Prostate gland (tissue), 2 donors: ENCODE measurements around the gene GTF2H4. TPM values are rescaled to one million over a fixed set of nuclear protein-coding genes. Genes with fewer than 3 reads are reported as not detected.

Source experiments
- DNase-seq: peaks from one replicate; pipeline ENCODE4 v3.0.0-alpha.2; 2019; ENCODE audit warnings: low spot score
- H3K27ac ChIP-seq, 2 donors: fragments of 200-600 bp; sonication (generic); 2 replicates each; pipeline ENCODE4 v1.5.1; 2017 to 2019
- H3K27me3 ChIP-seq: fragments of 200-600 bp; sonication (generic); replicated peaks from 2 replicates; pipeline ENCODE4 v1.5.1; 2019; ENCODE audit not compliant: insufficient read depth
- H3K36me3 ChIP-seq, 2 donors: fragments of 200-600 bp; sonication (generic); 1 replicate in 1 of 2; 2 replicates in 1 of 2; pipeline versions ENCODE4 v1.5.1 to v1.8.1; 2017 to 2019
- H3K4me1 ChIP-seq: fragments of 200-600 bp; sonication (generic); replicated peaks from 2 replicates; pipeline ENCODE4 v1.5.1; 2019
- H3K4me3 ChIP-seq, 2 donors: fragments of 200-600 bp; sonication (generic); 2 replicates each; pipeline ENCODE4 v1.5.1; 2017 to 2019
- H3K9me3 ChIP-seq: fragments of 200-600 bp; sonication (generic); 2 replicates; pipeline ENCODE4 v1.5.1; 2017
- POLR2A ChIP-seq: fragments of 450-650 bp; IDR thresholded peaks from one replicate; pipeline ENCODE4 v1.6.1; 2016; ENCODE audit warnings: antibody characterized with exemption, mild to moderate bottlenecking
- POLR2AphosphoS5 ChIP-seq: sonication (generic); formaldehyde crosslinking; IDR thresholded peaks from one replicate; pipeline ENCODE4 v1.6.1; 2017; ENCODE audit warnings: antibody characterized with exemption
- WGBS: methylation state at CpG from one replicate; pipeline ENCODE4 v1.1.5; 2018; 5-methylcytosine and 5-hydroxymethylcytosine counted together
- intact Hi-C: fragments of 100-400 bp; cut with DNase I; formaldehyde crosslinking; loops from one replicate; pipeline ENCODE4 v1.14.2; 2022
- total RNA-seq, 2 donors: library from RNA; depleted of rRNA; stranded (reverse); fragments of >200 nt; gene quantifications; one replicate each; pipeline ENCODE4 v1.1.0, GENCODE V29; 2016
- TF ChIP-seq, protein P1 (sequence below), 4 experiments: fragments of 200-600 bp in 2 of 4; fragments of 450-650 bp in 2 of 4; sonication (generic) in 2 of 4; IDR thresholded peaks; 1 replicate in 3 of 4; 2 replicates in 1 of 4; pipeline ENCODE4 v1.5.1; 2016 to 2019; ENCODE audit warnings: antibody characterized with exemption in 4 of 4, mild to moderate bottlenecking in 2 of 4, moderate library complexity in 2 of 4

GTF2H4 gene
- total RNA-seq, 2 donors from 2014 or later = 19.0 to 26.2 TPM

DNA sequence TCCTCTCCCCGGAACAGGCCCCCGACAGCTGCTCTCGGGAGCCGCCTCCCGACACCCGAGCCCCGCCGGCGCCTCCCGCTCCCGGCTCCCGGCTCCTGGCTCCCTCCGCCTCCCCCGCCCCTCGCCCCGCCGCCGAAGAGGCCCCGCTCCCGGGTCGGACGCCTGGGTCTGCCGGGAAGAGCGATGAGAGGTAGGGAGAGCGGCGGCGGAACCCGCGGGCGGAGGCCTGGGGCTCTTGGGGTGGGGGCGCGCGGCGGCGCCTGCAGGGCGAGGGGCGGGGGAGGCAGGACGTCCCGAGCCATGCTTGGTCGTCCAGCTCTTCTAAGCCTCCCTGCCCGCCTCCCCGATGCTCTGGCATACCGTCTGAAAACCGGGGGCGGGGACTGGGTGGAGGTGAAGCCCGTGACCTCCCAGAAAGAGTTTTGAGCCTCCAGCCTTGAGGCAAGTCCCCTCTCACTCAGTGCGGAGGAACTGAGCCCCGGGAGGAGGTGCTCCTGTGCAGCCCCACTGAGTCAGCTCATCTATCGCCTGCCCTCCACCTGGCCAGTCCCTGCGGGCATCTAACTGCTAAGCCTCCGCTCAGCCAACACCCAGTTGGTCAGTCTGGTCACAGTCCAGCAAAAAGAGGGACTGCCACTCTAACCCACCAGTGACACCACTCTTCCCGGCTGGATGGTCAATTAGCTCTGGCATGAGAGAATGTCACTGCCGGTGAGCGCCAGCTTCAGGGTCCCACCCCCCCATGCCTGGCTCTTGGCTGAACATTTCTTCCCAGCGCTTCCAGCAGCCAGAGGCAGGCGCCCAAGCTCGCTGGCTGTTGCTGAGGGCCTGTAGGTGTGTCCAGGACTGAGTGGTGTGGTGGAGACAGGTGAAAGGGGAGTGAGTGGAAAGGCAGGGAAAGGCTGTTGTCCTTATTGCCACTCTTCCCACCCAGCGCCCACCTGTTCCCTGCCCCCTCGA lies 23.2 kb upstream of the GTF2H4 start:
- Histone ChIP-seq H3K27me3 (no peaks in the 10 kb centered on the region), H3K4me3 (peak overlapping the region; percentile 57 to 70), H3K9me3 (no peaks in the 10 kb centered on the region), H3K27ac (peak overlapping the region; percentile 93 to 96), H3K36me3 (no peaks in the 10 kb centered on the region), H3K4me1 (peaks cover 15% of the 10 kb centered on the region)
- DNase-seq = no peak
- intact Hi-C loops = loop anchor here (5.0 kb wide), 1 partner anchor 208 kb away; no protein-coding TSS in a partner anchor
- WGBS = 4% methylated on average over 36 of the region's 59 CpGs
- TF ChIP-seq POLR2AphosphoS5 (no peak), POLR2A (peak; percentile 41)
- TF ChIP-seq, protein P1, sequence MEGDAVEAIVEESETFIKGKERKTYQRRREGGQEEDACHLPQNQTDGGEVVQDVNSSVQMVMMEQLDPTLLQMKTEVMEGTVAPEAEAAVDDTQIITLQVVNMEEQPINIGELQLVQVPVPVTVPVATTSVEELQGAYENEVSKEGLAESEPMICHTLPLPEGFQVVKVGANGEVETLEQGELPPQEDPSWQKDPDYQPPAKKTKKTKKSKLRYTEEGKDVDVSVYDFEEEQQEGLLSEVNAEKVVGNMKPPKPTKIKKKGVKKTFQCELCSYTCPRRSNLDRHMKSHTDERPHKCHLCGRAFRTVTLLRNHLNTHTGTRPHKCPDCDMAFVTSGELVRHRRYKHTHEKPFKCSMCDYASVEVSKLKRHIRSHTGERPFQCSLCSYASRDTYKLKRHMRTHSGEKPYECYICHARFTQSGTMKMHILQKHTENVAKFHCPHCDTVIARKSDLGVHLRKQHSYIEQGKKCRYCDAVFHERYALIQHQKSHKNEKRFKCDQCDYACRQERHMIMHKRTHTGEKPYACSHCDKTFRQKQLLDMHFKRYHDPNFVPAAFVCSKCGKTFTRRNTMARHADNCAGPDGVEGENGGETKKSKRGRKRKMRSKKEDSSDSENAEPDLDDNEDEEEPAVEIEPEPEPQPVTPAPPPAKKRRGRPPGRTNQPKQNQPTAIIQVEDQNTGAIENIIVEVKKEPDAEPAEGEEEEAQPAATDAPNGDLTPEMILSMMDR (IDR thresholded peaks at IDR 0.05) = no peak

DNA sequence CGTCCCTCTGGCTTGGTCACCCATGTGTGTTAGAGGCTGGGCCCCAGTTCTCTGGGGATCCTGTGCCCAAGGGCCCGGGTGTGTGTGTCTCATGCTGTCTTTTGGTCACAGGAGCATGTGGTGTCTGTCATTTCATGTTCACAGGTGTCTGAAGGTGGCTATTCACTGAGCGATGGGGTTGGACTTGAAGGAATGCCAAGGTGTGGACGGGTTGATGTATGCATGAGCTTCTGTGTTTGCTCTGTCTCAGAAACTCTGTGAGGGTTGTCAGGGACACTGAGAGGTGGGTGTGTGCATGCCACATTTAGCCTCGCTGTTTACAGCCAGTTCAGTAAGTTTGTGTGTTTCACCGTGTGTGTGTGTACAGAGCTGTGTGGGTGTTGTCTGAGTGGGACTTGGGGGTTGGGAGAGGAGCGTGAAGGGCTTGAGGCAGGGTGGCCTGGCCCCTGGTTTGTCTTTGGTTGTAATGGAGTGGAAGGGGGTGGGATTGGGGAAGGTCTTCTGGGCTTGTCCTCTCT lies 22.5 kb upstream of the GTF2H4 start:
- H3K36me3 ChIP-seq = no peaks in the 10 kb centered on the region
- WGBS = 22% methylated on average over 7 of the region's 7 CpGs
- H3K4me3 ChIP-seq = peak overlapping the region; percentile 57 to 70
- H3K27ac ChIP-seq = peak overlapping the region; percentile 93 to 96
- no peaks in the 10 kb centered on the region for H3K27me3 ChIP-seq
- intact Hi-C loops = no loop called here
- no peaks in the 10 kb centered on the region for H3K9me3 ChIP-seq
- H3K4me1 ChIP-seq = peaks cover 15% of the 10 kb centered on the region
- peak; percentile 89 for DNase-seq
- TF ChIP-seq POLR2A (peak; percentile 46), POLR2AphosphoS5 (peak; percentile 49)
- TF ChIP-seq, protein P1 (IDR thresholded peaks at IDR 0.05) = no peak

DNA sequence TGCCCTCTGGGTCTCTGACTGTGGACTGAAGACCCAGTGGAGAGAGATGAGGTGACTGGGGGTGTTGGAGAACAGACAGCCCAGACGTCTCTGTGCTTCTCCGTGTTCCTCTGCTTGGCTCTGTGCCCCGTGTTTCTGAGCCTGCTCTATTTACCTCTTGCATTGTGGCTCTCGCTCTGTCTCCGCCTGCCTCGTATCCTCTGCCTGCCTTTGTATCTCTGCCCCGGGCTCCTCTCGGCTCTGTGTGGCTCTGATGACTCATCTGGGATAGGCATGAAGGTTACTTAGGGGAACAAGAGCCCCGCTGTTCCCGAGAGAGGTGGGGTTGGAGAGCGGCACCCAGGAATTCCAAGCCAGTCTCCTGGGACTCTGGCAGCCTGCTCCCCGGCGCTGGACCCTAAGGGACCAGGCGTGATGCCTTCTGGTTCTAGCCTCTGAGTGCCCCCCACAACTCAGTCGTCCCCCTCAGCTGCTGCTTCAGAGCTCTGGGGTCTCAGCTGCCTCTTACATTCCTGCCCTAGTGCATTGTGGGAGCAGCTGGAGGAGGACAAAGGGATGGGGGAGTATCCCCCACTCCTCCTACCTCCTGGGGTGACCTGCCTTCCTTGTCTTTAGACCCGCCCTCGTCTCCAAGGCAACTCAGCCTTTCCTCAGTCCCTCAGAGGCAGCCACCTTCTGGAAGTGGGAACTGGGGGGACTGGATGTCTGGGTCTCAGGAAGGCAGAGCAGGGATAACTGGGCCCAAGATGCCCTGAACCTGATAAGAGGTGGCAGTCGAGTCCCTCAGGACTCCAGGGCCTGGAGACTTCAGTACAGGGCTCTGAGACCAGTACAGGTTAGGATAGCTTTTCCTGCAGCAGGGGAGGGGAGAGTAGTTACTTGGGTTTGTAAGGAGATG lies 21.8 kb upstream of the GTF2H4 start:
- 19% methylated on average over 18 of the region's 18 CpGs for WGBS
- H3K4me1 ChIP-seq = peaks cover 15% of the 10 kb centered on the region
- TF ChIP-seq, protein P1 (IDR thresholded peaks at IDR 0.05) = no peak
- TF ChIP-seq POLR2AphosphoS5 = peak; percentile 52
- H3K36me3 ChIP-seq = no peaks in the 10 kb centered on the region
- no peaks in the 10 kb centered on the region for H3K9me3 ChIP-seq
- intact Hi-C loops = no loop called here
- H3K4me3 ChIP-seq = peak overlapping the region; percentile 57 to 70
- DNase-seq = peak; percentile 94
- H3K27ac ChIP-seq = peak overlapping the region; percentile 93 to 96
- no peaks in the 10 kb centered on the region for H3K27me3 ChIP-seq

DNA sequence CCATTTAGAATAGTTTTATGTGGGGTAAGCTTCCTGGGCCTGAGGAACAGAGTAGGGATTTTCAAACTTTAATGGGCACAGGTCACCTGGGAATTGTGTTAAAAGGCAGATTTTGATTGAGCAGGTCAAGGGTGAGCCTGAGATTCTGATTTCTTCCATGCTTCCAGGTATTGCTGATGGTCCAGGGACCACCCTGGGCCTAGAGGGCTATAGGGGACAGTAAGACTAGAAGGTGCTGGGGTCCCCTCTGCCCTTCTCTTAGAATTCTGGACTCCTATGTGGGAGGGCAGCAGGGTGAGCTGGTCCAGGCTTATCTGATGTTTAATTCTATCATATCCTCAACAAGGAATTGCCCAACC lies 21.1 kb upstream of the GTF2H4 start:
- DNase-seq = no peak
- no peak for TF ChIP-seq POLR2A
- TF ChIP-seq, protein P1 (IDR thresholded peaks at IDR 0.05) = no peak
- no peak for TF ChIP-seq POLR2AphosphoS5
- Histone ChIP-seq H3K36me3 (no peaks in the 10 kb centered on the region), H3K4me1 (peaks cover 15% of the 10 kb centered on the region), H3K9me3 (no peaks in the 10 kb centered on the region), H3K4me3 (no peak overlapping the region), H3K27ac (peak overlapping the region; percentile 93 to 96), H3K27me3 (no peaks in the 10 kb centered on the region)
- intact Hi-C loops = no loop called here
